Right atrium auricular region (tissue), 2 donors: Measurements from ENCODE around the gene LRRC23. TPM values are rescaled to one million over a fixed set of nuclear protein-coding genes. Genes with fewer than 3 reads are reported as not detected.

ENCODE experiments used
- DNase-seq: peaks from one replicate; pipeline ENCODE4 v3.0.0-alpha.2; 2019; ENCODE audit warnings: low spot score
- H3K27ac ChIP-seq, 2 donors: fragments of 200-600 bp; sonication (generic); 1 replicate in 1 of 2; 2 replicates in 1 of 2; pipeline ENCODE4 v1.5.1; 2016 to 2019
- H3K27me3 ChIP-seq, 2 donors: fragments of 200-600 bp; sonication (generic); one replicate each; pipeline versions ENCODE4 v1.5.1 to v1.6.0; 2017 to 2019
- H3K36me3 ChIP-seq: fragments of 200-600 bp; sonication (generic); one replicate; pipeline ENCODE4 v1.5.1; 2016
- H3K4me1 ChIP-seq, 2 donors: fragments of 200-600 bp; sonication (generic); one replicate each; pipeline versions ENCODE4 v1.5.1 to v1.6.0; 2017 to 2019
- H3K4me3 ChIP-seq, 2 donors: fragments of 200-600 bp; sonication (generic); 1 replicate in 1 of 2; 2 replicates in 1 of 2; pipeline ENCODE4 v1.5.1; 2017 to 2019; ENCODE audit warnings: mild to moderate bottlenecking in 1 of 2, moderate library complexity in 1 of 2
- H3K9me3 ChIP-seq, 2 donors: fragments of 200-600 bp; sonication (generic); one replicate each; pipeline ENCODE4 v1.5.1; 2019
- total RNA-seq, 2 donors: library from RNA; depleted of rRNA; stranded (reverse); fragments of >200 nt; gene quantifications; one replicate each; pipeline ENCODE4 v1.1.0, GENCODE V29; 2016
- TF ChIP-seq, protein P1 (sequence below), 2 donors: fragments of 200-600 bp; sonication (generic); IDR thresholded peaks; one replicate each; pipeline ENCODE4 v1.5.1; 2019; ENCODE audit warnings: antibody characterized with exemption in 2 of 2

LRRC23 gene
- total RNA-seq, 2 donors from 2014 or later: 8.4 to 15.6 TPM

DNA sequence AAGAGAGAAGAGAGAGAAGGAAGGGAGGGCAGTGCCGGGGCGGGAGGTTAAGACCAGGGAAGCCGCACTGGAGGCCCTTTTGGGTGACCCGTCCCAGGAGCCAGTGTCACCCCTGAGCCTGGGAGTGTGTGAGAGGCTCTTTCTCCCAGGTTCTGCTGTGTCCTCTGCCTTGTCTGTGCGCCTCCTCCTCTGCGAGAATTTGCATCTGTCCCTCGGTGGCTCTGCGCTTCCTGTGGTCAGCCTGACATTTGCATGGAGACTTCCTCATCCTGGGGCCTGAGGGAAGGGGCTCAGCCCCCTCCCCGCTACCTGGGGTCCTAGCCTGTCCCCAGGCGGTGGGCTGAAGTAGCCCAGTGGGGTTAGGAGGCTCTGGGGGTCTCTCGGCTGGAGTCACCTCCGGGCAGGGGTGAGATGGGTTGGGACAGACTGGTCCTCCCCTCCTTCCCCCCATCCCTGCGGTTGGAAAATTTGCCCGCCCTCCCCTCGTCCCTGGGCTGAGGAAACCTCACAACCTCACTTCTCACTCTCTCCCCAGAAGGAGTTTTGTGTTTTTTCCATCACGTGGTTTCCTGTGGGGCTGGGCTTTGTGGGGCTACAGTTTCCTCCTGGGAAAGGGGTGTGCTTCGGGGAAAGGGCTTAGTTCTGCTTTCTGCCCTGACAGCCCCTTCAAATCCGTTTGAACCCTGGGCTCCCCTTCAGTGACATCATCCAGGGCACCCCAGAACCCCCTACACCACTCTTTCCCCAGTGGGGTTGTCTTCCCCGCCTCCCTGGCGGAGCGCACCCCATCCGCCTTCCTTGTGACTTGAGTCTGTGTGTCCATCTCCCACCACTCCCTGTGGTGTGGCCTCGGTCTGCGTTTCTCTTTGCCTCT lies 49.1 kb downstream of the LRRC23 start:
- H3K36me3 ChIP-seq: no peaks in the 10 kb centered on the region
- H3K9me3 ChIP-seq: no peaks in the 10 kb centered on the region
- H3K27ac ChIP-seq: peak overlapping the region; percentile 31 to 37
- TF ChIP-seq, protein P1, sequence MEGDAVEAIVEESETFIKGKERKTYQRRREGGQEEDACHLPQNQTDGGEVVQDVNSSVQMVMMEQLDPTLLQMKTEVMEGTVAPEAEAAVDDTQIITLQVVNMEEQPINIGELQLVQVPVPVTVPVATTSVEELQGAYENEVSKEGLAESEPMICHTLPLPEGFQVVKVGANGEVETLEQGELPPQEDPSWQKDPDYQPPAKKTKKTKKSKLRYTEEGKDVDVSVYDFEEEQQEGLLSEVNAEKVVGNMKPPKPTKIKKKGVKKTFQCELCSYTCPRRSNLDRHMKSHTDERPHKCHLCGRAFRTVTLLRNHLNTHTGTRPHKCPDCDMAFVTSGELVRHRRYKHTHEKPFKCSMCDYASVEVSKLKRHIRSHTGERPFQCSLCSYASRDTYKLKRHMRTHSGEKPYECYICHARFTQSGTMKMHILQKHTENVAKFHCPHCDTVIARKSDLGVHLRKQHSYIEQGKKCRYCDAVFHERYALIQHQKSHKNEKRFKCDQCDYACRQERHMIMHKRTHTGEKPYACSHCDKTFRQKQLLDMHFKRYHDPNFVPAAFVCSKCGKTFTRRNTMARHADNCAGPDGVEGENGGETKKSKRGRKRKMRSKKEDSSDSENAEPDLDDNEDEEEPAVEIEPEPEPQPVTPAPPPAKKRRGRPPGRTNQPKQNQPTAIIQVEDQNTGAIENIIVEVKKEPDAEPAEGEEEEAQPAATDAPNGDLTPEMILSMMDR (IDR thresholded peaks at IDR 0.05): no peak
- no peaks in the 10 kb centered on the region for H3K27me3 ChIP-seq
- DNase-seq: no peak
- H3K4me3 ChIP-seq: peak overlapping the region in 1 of 2 donors; percentile 43
- H3K4me1 ChIP-seq: peaks cover 0 to 26% of the 10 kb centered on the region in 2 donors

DNA sequence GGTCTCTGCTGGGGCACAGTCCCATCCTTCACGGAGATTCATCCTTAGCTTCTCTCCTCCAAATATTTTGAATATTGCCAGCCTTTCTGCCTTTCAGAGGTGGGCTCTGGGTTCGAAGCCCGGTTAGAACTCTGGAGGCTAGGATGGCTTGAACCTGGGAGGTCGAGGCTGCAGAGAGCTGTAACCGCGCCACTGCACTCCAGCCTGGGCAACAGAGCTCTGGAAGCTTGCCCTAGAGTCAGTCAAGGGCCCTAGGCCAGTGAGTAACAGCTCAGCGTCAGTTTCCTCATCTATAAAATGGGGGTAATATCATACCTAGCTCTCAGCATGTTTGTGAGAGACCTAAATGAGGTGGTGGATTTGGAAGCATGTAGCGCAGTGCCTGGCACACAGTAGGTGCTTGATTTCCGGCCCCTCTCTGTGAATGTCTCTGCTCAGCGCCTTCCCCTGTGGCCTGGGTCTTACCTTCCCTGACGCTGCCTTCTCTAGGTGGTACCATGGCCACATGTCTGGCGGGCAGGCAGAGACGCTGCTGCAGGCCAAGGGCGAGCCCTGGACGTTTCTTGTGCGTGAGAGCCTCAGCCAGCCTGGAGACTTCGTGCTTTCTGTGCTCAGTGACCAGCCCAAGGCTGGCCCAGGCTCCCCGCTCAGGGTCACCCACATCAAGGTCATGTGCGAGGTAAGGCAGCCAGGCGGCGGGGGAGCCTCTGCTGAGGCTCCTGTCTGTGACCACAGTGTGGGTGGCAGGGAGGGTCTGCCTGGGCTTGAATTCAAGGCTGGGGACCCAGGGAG lies 49.9 kb downstream of the LRRC23 start:
- no peak overlapping the region for H3K4me3 ChIP-seq
- no peak for DNase-seq
- no peaks in the 10 kb centered on the region for H3K27me3 ChIP-seq
- TF ChIP-seq, protein P1 (IDR thresholded peaks at IDR 0.05): no peak
- H3K9me3 ChIP-seq: no peaks in the 10 kb centered on the region
- peaks cover 0 to 32% of the 10 kb centered on the region in 2 donors for H3K4me1 ChIP-seq
- no peak overlapping the region for H3K27ac ChIP-seq
- H3K36me3 ChIP-seq: no peaks in the 10 kb centered on the region

DNA sequence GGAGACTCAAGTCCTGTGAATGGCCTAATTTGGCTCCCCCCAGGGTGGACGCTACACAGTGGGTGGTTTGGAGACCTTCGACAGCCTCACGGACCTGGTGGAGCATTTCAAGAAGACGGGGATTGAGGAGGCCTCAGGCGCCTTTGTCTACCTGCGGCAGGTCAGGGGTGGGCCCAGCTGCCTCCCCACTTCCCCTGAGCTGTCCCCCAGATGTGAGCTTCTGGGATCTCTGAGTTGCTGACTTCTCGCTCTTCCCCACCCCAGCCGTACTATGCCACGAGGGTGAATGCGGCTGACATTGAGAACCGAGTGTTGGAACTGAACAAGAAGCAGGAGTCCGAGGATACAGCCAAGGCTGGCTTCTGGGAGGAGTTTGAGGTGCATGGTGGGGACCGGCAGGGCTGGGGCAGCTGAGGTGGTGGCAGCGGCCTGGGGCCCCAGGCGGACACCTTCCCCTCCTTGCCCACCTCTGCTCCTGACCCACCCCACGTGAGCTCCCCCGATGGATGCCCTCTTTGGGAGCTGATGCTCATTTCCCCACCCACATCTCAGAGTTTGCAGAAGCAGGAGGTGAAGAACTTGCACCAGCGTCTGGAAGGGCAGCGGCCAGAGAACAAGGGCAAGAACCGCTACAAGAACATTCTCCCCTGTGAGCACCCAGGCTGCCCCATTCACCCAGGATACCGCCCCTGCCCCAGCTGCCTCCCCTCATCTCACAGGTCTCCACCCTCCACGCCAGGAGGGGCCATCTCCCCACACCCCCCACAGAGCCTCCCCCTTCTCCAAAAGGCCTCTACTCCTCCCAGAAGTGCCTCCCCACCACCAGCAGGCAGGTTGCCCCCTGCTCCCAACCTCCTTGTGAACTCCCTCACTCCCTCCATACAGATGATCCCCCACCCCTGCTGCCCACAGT lies 50.7 kb downstream of the LRRC23 start:
- no peak for DNase-seq
- Histone ChIP-seq H3K27ac (no peak overlapping the region), H3K4me1 (peaks cover 0 to 41% of the 10 kb centered on the region in 2 donors), H3K36me3 (no peaks in the 10 kb centered on the region), H3K9me3 (no peaks in the 10 kb centered on the region), H3K27me3 (no peaks in the 10 kb centered on the region), H3K4me3 (no peak overlapping the region)
- TF ChIP-seq, protein P1 (IDR thresholded peaks at IDR 0.05): no peak

DNA sequence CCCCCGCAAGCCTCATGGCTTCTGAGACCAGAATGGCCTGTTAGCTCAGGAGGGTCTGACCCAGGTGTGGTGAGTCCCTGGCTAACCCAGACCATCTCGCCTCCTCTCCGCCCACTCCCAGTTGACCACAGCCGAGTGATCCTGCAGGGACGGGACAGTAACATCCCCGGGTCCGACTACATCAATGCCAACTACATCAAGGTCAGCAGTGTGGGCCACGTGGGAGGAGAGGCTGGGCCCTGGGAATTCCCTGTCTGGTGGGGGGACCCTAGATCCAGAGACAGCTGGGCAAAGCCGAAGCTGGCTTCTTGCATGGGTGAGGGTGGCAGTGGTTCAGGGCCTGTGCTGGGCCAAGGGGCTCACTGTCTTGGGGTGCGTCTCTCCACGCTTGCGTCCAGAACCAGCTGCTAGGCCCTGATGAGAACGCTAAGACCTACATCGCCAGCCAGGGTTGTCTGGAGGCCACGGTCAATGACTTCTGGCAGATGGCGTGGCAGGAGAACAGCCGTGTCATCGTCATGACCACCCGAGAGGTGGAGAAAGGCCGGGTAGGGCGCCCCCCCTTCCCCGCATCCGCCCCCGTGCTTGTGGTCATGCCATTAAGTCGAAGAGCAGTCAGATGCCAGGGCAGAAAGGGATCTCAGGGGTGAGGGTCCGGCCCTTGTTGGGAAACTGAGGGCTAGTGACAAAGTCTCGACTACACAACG lies 51.6 kb downstream of the LRRC23 start:
- no peaks in the 10 kb centered on the region for H3K36me3 ChIP-seq
- peaks cover 0 to 49% of the 10 kb centered on the region in 2 donors for H3K4me1 ChIP-seq
- no peak for DNase-seq
- no peak overlapping the region for H3K27ac ChIP-seq
- no peaks in the 10 kb centered on the region for H3K27me3 ChIP-seq
- no peak overlapping the region for H3K4me3 ChIP-seq
- TF ChIP-seq, protein P1 (IDR thresholded peaks at IDR 0.05): no peak
- no peaks in the 10 kb centered on the region for H3K9me3 ChIP-seq
